Adrenal gland (tissue), 12 donors: Measurements from ENCODE around the gene ODAD2. TPM values are rescaled to one million over a fixed set of nuclear protein-coding genes. Genes with fewer than 3 reads are reported as not detected.
A peak's percentile ranks its signal among the peaks of the same experiment; 100 is the strongest.

Source experiments
- DNase-seq, 7 donors: peaks; one replicate each; pipeline ENCODE4 v3.0.0-alpha.2; 2019 to 2020
- H3K27ac ChIP-seq, 5 donors: fragments of 200-600 bp; sonication (generic) in 4 of 5; 1 replicate in 3 of 5; 2 replicates in 2 of 5; pipeline versions ENCODE4 v1.5.1 to v1.8.0; 2016 to 2020; ENCODE audit warnings: mild to moderate bottlenecking in 1 of 5
- H3K27me3 ChIP-seq: fragments of 200-600 bp; 2 replicates; pipeline ENCODE4 v1.8.0; 2021
- H3K36me3 ChIP-seq, 2 donors: fragments of 200-600 bp; replicated peaks in 1 of 2; 1 replicate in 1 of 2; 2 replicates in 1 of 2; pipeline versions ENCODE4 v1.5.1 to v1.8.0; 2018 to 2022
- H3K4me1 ChIP-seq, 2 donors: fragments of 200-600 bp; replicated peaks in 1 of 2; 1 replicate in 1 of 2; 2 replicates in 1 of 2; pipeline versions ENCODE4 v1.5.1 to v1.8.0; 2018 to 2021
- H3K4me3 ChIP-seq, 4 donors: fragments of 200-600 bp; sonication (generic) in 3 of 4; one replicate each; pipeline ENCODE4 v1.5.1; 2016 to 2018
- H3K9me3 ChIP-seq, 3 donors: fragments of 200-600 bp; sonication (generic) in 1 of 3; replicated peaks in 1 of 3; 1 replicate in 2 of 3; 2 replicates in 1 of 3; pipeline versions ENCODE4 v1.5.1 to v1.8.0; 2016 to 2021
- POLR2A ChIP-seq, 2 donors: fragments of 450-650 bp; IDR thresholded peaks; one replicate each; pipeline ENCODE4 v1.6.1; 2017; ENCODE audit warnings: antibody characterized with exemption in 2 of 2, mild to moderate bottlenecking in 2 of 2, moderate library complexity in 1 of 2
- WGBS, 4 donors: extraction: QIAGEN DNeasy Blood & Tissue Kit in 2 of 4; methylation state at CpG; one replicate each; pipeline versions ENCODE4 v1.1.5 to v1.1.7; 2013 to 2017; 5-methylcytosine and 5-hydroxymethylcytosine counted together
- intact Hi-C, 2 donors: fragments of 100-400 bp; cut with DNase I; formaldehyde crosslinking; loops; one replicate each; pipeline versions ENCODE4 v1.14.1 to v1.15.0; 2022 to 2023
- polyA plus RNA-seq, 3 donors: library from polyadenylated mRNA; stranded (reverse); fragments of 200-250 nt in 2 of 3; fragments of 350-450 nt in 1 of 3; fragmentation: Illumina TruSeq in 1 of 3; extraction: RNeasy Lipid Tissue Mini Kit (QIAGEN cat#74804) in 1 of 3; gene quantifications; one replicate each; pipeline ENCODE4 v1.2.3, GENCODE V29; 2013 to 2014
- total RNA-seq, 9 donors: library from RNA; depleted of rRNA in 4 of 9; stranded (reverse); fragments of >200 nt in 4 of 9; fragments of 120-200 nt in 1 of 9; fragmentation: NEBNext Ultra II Directional in 1 of 9; extraction: Animal tissue kit (Norgen Biotek cat#: 25700) in 1 of 9; gene quantifications; one replicate each; pipeline versions ENCODE4 v1.1.0 to v1.2.4, GENCODE V29; 2013 to 2023
- TF ChIP-seq, protein P1 (sequence below), 6 experiments: fragments of 450-650 bp in 4 of 6; fragments of 200-600 bp in 2 of 6; sonication (generic) in 1 of 6; IDR thresholded peaks; 1 replicate in 5 of 6; 2 replicates in 1 of 6; pipeline versions ENCODE4 v1.5.1 to v1.8.0; 2016 to 2021; ENCODE audit warnings: antibody characterized with exemption in 6 of 6, mild to moderate bottlenecking in 2 of 6, moderate library complexity in 1 of 6
- donor health status: healthy with polysubstance abuse.
- donor health status: Bipolar disorder and iron deficiency.
- donor health status: DM: yes; HTN: yes; CAD: no.
- donor health status: DM: no; HTN: no; CAD: no.
- donor health status: DM: no; HTN: no; CAD: no.
- donor health status: DM: yes; HTN: yes; CAD: no.

ODAD2 gene
- total and polyA plus RNA-seq, 12 donors: 0.35 to 2.4 (median 1.2) TPM

DNA sequence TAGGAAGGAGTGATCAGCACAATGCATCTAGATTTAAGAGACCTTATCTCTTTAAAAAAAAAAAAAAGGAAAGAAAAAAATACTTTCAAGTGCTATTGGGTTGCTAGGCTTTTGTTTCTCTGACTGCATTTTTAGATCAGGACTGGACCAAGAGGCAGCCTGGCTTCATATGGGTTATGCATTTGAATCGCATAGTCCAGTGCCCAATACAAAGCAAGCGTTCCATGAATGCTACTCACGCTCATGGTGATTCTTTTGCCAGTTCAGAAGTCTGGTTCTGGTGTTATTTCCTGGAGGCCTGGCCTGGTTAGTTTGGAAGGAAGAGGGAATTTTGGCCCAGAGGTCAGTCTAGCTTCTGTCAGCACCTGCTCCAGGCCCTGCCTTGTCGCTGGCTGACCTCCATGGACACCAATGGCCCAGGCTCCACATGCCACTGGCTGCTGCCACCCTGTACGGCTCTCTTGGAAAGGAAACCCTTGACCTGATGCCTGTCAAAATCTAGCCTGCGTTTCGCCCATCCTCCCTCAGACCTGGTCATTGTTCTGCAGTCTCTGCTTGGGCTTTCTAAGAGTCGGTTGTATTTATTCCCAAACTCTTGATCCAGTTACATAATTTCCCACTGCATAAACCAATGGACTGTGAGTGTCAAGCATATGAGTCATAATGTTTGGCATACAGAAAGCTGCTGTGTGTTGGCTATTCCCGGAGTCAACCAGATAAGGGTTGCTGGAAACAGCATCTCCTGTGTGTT is 178.9 kb downstream of the ODAD2 start:
- H3K27ac ChIP-seq: peak overlapping the region in 1 of 5 donors; percentile 17
- DNase-seq: peak; percentile 28 to 75 (median 61)
- no peak for TF ChIP-seq POLR2A (IDR thresholded peaks at IDR 0.05)
- TF ChIP-seq, protein P1, sequence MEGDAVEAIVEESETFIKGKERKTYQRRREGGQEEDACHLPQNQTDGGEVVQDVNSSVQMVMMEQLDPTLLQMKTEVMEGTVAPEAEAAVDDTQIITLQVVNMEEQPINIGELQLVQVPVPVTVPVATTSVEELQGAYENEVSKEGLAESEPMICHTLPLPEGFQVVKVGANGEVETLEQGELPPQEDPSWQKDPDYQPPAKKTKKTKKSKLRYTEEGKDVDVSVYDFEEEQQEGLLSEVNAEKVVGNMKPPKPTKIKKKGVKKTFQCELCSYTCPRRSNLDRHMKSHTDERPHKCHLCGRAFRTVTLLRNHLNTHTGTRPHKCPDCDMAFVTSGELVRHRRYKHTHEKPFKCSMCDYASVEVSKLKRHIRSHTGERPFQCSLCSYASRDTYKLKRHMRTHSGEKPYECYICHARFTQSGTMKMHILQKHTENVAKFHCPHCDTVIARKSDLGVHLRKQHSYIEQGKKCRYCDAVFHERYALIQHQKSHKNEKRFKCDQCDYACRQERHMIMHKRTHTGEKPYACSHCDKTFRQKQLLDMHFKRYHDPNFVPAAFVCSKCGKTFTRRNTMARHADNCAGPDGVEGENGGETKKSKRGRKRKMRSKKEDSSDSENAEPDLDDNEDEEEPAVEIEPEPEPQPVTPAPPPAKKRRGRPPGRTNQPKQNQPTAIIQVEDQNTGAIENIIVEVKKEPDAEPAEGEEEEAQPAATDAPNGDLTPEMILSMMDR (IDR thresholded peaks at IDR 0.05): no peak
- no peaks in the 10 kb centered on the region for H3K36me3 ChIP-seq
- 61 to 75% (median 72%) methylated on average over 9 of the region's 9 CpGs for WGBS, 4 donors
- H3K4me1 ChIP-seq: peaks cover 0 to 4% of the 10 kb centered on the region in 2 donors
- H3K9me3 ChIP-seq: no peaks in the 10 kb centered on the region
- no peaks in the 10 kb centered on the region for H3K27me3 ChIP-seq
- no peak overlapping the region for H3K4me3 ChIP-seq
- intact Hi-C loops: no loop called here

DNA sequence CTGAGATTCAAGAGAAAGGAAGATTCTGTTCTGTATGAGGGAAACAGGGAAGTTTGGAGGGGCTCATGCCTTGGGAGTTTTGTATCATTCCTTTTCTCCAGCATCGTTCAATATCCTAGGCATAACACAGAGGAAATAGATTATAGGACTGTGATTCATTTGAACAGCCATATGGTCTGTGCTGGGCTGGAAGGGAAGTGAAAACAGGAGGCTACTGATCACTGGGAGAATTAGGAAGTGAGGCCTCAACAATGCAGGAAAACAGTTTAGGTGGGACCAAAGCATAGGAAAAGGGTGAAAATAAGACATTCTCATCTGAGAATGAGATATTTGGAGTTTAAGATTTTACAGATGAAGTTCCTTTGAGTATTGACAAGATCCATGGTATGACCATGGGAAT is 182.6 kb downstream of the ODAD2 start:
- Histone ChIP-seq H3K4me1 (peaks cover 0 to 4% of the 10 kb centered on the region in 2 donors), H3K36me3 (no peaks in the 10 kb centered on the region), H3K4me3 (no peak overlapping the region), H3K27me3 (no peaks in the 10 kb centered on the region), H3K9me3 (no peaks in the 10 kb centered on the region), H3K27ac (no peak overlapping the region)
- no peak for DNase-seq
- WGBS, 4 donors: 48 to 75% (median 56%) methylated on average over 1 of the region's 1 CpG
- TF ChIP-seq, protein P1 (IDR thresholded peaks at IDR 0.05): no peak
- no peak for TF ChIP-seq POLR2A (IDR thresholded peaks at IDR 0.05)
- intact Hi-C loops: no loop called here

DNA sequence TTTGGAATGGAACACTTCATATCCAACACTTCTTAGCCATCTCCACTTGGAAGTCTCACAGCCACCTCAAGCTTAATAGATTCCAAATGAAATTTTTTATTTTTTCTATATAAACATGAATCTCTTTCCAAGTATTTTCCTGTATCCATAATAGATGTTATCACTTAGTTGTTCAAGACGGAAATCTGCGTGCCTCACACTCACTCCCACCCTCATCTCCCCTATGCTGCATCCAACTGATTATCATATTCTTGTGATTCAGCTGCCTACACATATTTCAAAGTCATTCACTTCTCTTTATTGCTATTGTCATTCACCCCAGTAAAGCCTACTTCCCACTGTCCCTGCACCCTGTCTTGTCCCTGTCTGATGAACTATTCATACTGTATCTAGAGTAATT is 183.0 kb downstream of the ODAD2 start:
- intact Hi-C loops: no loop called here
- Histone ChIP-seq H3K36me3 (no peaks in the 10 kb centered on the region), H3K27ac (no peak overlapping the region), H3K4me3 (no peak overlapping the region), H3K9me3 (no peaks in the 10 kb centered on the region), H3K4me1 (peaks cover 0 to 4% of the 10 kb centered on the region in 2 donors), H3K27me3 (no peaks in the 10 kb centered on the region)
- 80 to 86% (median 81%) methylated on average over 2 of the region's 2 CpGs for WGBS, 4 donors
- TF ChIP-seq, protein P1 (IDR thresholded peaks at IDR 0.05): no peak
- TF ChIP-seq POLR2A (IDR thresholded peaks at IDR 0.05): no peak
- DNase-seq: no peak

DNA sequence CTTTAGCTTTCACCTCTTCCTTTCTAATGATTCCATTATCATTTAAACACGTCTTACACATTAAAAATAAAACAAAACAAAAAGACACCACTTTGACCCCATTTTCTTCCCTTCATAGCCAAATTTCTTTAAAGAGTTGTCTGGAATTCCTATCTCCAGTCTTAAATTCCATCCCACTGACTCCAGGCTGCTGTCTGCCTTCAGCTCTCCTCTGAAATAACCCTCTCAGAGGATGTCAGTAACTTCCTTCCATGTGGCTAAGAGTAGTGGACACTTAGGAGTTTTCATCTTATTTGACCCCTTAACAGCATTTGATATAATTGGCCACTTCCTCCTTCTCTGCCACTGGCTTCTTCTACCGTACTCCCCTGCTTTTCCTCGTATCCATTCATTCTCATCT is 183.6 kb downstream of the ODAD2 start:
- Histone ChIP-seq H3K27ac (no peak overlapping the region), H3K36me3 (no peaks in the 10 kb centered on the region), H3K4me1 (peaks cover 0 to 4% of the 10 kb centered on the region in 2 donors), H3K4me3 (no peak overlapping the region), H3K27me3 (no peaks in the 10 kb centered on the region), H3K9me3 (no peaks in the 10 kb centered on the region)
- DNase-seq: no peak
- 60 to 72% (median 70%) methylated on average over 3 of the region's 3 CpGs for WGBS, 4 donors
- no peak for TF ChIP-seq POLR2A (IDR thresholded peaks at IDR 0.05)
- TF ChIP-seq, protein P1 (IDR thresholded peaks at IDR 0.05): no peak
- intact Hi-C loops: no loop called here
